WTC11 (cell line): ENCODE data around the gene PDCD1LG2. TPM values are rescaled to one million over a fixed set of nuclear protein-coding genes. Genes with fewer than 3 reads are reported as not detected.
"Not testable (repeated sequence)": the region's sequence is repeated elsewhere in the genome, so short reads cannot be mapped to it uniquely, and the experiment has no call there.

Experiments used
- ATAC-seq: fragments of 200-7000 bp; cut with Tn5 transposase; 2 replicates; pipeline ENCODE4 v1.10.0; 2021; ENCODE audit warnings: mild to moderate bottlenecking, moderate library complexity
- CTCF ChIA-PET: fragments of 300-600 bp; sonication (Branson Sonifier 250); formaldehyde crosslinking; loops from one replicate; lab custom pipeline; 2021; ENCODE audit warnings: antibody characterized with exemption; lab: Charles Lee
- POLR2A ChIA-PET: fragments of 350-600 bp; sonication (Branson Sonifier 250); formaldehyde crosslinking; loops from one replicate; lab custom pipeline; 2021; ENCODE audit warnings: antibody characterized with exemption; lab: Charles Lee
- DNase-seq: peaks from one replicate; pipeline ENCODE4 v3.0.0; 2021; ENCODE audit warnings: low spot score
- H3K27ac Mint-ChIP-seq: 2 replicates; pipeline ENCODE4 v1.8.0; 2021; ENCODE audit warnings: mixed read lengths
- H3K27me3 Mint-ChIP-seq: 2 replicates; pipeline ENCODE4 v1.8.0; 2021; ENCODE audit warnings: low read depth, mild to moderate bottlenecking, moderate library complexity, mixed read lengths
- H3K36me3 Mint-ChIP-seq: 2 replicates; pipeline ENCODE4 v1.8.0; 2021; ENCODE audit warnings: mixed read lengths
- H3K4me1 Mint-ChIP-seq: 2 replicates; pipeline ENCODE4 v1.8.0; 2022; ENCODE audit warnings: mixed read lengths
- H3K4me3 Mint-ChIP-seq: 2 replicates; pipeline ENCODE4 v1.8.0; 2021; ENCODE audit warnings: mild to moderate bottlenecking, moderate library complexity, mixed read lengths
- H3K9me3 Mint-ChIP-seq: 2 replicates; pipeline ENCODE4 v1.8.0; 2021; ENCODE audit warnings: mixed read lengths
- ATF1 ChIP-seq: sonication (generic); formaldehyde crosslinking; IDR thresholded peaks from 2 replicates; pipeline ENCODE4 v1.8.1; 2023; ENCODE audit warnings: mild to moderate bottlenecking, moderate library complexity, missing genetic modification reagents
- EMX1 ChIP-seq: fragments of 250-450 bp; sonication (Bioruptor Pico); IDR thresholded peaks from 2 replicates; pipeline ENCODE4 v1.8.0; 2021; ENCODE audit warnings: mild to moderate bottlenecking
- ESRRA ChIP-seq: sonication (generic); formaldehyde crosslinking; IDR thresholded peaks from 2 replicates; pipeline ENCODE4 v1.8.1; 2022; ENCODE audit warnings: mild to moderate bottlenecking, missing genetic modification reagents, borderline replicate concordance
- ETV6 ChIP-seq: sonication (generic); formaldehyde crosslinking; IDR thresholded peaks from 2 replicates; pipeline ENCODE4 v1.8.1; 2022; ENCODE audit warnings: mild to moderate bottlenecking, missing genetic modification reagents
- FOXK1 ChIP-seq: sonication (generic); formaldehyde crosslinking; IDR thresholded peaks from 2 replicates; pipeline ENCODE4 v1.8.0; 2022; ENCODE audit warnings: mild to moderate bottlenecking, moderate library complexity, missing genetic modification reagents
- FOXP1 ChIP-seq: sonication (generic); formaldehyde crosslinking; IDR thresholded peaks from 2 replicates; pipeline ENCODE4 v1.8.0; 2022; ENCODE audit warnings: missing genetic modification reagents, mild to moderate bottlenecking, moderate library complexity, borderline replicate concordance
- MYBL2 ChIP-seq: sonication (generic); formaldehyde crosslinking; IDR thresholded peaks from 2 replicates; pipeline ENCODE4 v1.8.1; 2023; ENCODE audit warnings: mild to moderate bottlenecking, moderate library complexity, missing genetic modification reagents
- NR3C1 ChIP-seq: sonication (generic); formaldehyde crosslinking; conservative IDR thresholded peaks from 2 replicates; pipeline ENCODE4 v1.8.1; 2023; ENCODE audit warnings: low read depth, mild to moderate bottlenecking, missing genetic modification reagents
- OVOL2 ChIP-seq: fragments of 250-450 bp; sonication (Bioruptor Pico); IDR thresholded peaks from 2 replicates; pipeline ENCODE4 v1.9.0; 2021; ENCODE audit warnings: mild to moderate bottlenecking, borderline replicate concordance
- SP1 ChIP-seq: sonication (generic); formaldehyde crosslinking; conservative IDR thresholded peaks from 2 replicates; pipeline ENCODE4 v1.8.1; 2022; ENCODE audit warnings: missing genetic modification reagents
- TCF7 ChIP-seq: sonication (generic); formaldehyde crosslinking; IDR thresholded peaks from 2 replicates; pipeline ENCODE4 v1.8.0; 2022; ENCODE audit warnings: mild to moderate bottlenecking, low read depth, missing genetic modification reagents, moderate library complexity
- ZNF138 ChIP-seq: sonication (generic); formaldehyde crosslinking; conservative IDR thresholded peaks from 2 replicates; pipeline ENCODE4 v1.8.1; 2022; ENCODE audit warnings: mild to moderate bottlenecking, moderate library complexity, missing genetic modification reagents
- ZNF219 ChIP-seq: sonication (generic); formaldehyde crosslinking; IDR thresholded peaks from 2 replicates; pipeline ENCODE4 v1.8.0; 2023; ENCODE audit warnings: missing genetic modification reagents, mild to moderate bottlenecking, borderline replicate concordance
- ZNF396 ChIP-seq: fragments of 250-450 bp; sonication (Bioruptor Pico); IDR thresholded peaks from 2 replicates; pipeline ENCODE4 v1.8.0; 2021; ENCODE audit warnings: mild to moderate bottlenecking, moderate library complexity, borderline replicate concordance
- total RNA-seq: library from RNA; stranded (reverse); gene quantifications from 3 replicates; pipeline ENCODE4 v1.2.3, GENCODE V29; 2021
- TF ChIP-seq, protein P1 (sequence below): sonication (generic); formaldehyde crosslinking; conservative IDR thresholded peaks from 2 replicates; pipeline ENCODE4 v1.8.1; 2022; ENCODE audit warnings: mild to moderate bottlenecking, missing genetic modification reagents
- TF ChIP-seq, protein P2 (sequence below): sonication (generic); formaldehyde crosslinking; IDR thresholded peaks from 2 replicates; pipeline ENCODE4 v1.8.1; 2022; ENCODE audit warnings: low read depth, mild to moderate bottlenecking, moderate library complexity, missing genetic modification reagents, borderline replicate concordance
- TF ChIP-seq, protein P3 (sequence below): sonication (generic); formaldehyde crosslinking; IDR thresholded peaks from 2 replicates; pipeline ENCODE4 v1.8.0; 2022; ENCODE audit warnings: mild to moderate bottlenecking, missing genetic modification reagents
- TF ChIP-seq, protein P4 (sequence below): fragments of 250-450 bp; sonication (Bioruptor Pico); conservative IDR thresholded peaks from 2 replicates; pipeline ENCODE4 v1.9.0; 2021; ENCODE audit warnings: mild to moderate bottlenecking
- TF ChIP-seq, protein P5 (sequence below): sonication (generic); formaldehyde crosslinking; IDR thresholded peaks from 2 replicates; pipeline ENCODE4 v1.8.0; 2022; ENCODE audit warnings: mild to moderate bottlenecking, missing genetic modification reagents
- TF ChIP-seq, protein P6 (sequence below): sonication (generic); formaldehyde crosslinking; IDR thresholded peaks from 2 replicates; pipeline ENCODE4 v1.8.0; 2022; ENCODE audit warnings: mild to moderate bottlenecking, missing genetic modification reagents
- TF ChIP-seq, protein P7 (sequence below): sonication (generic); formaldehyde crosslinking; IDR thresholded peaks from 2 replicates; pipeline ENCODE4 v1.8.0; 2023; ENCODE audit warnings: missing genetic modification reagents

PDCD1LG2 gene
- total RNA-seq, 1 experiment from 2014 or later = not detected

DNA sequence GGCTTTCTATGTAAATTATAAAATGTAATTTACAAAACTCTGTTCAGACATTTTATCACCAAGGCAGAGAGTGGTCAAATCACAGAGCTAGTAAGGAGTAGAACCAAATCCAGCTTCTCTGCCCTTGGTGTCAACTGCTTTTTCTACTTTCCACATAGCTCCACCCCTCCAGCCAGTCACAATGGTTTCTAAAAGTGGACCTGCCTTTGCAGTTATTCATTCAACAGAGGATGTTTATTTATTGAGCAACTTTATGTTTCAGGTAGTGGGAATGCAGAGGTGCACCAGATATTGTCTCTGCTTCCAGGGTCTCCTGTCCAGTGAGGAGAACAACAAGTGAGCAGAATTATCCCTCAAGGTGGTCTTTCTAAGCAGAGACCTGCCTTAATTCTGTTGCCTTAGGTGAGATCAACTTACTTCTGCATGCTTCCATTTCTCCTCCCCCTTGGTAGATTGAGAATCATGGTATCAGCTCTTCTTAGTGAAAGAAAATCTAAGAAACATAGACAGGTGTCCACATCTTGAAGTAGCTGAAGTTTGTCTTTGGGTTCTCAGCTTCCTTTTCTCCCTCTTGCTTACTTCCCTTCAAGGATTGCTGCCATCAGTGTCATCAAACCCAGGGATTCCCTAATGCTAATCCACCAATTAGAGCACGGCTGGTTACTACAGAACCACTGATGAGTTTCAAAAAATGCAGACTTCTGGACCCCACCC is 17.2 kb upstream of the PDCD1LG2 start:
- Mint-ChIP-seq H3K9me3 (peaks cover 4% of the 10 kb centered on the region), H3K27ac (no peak overlapping the region), H3K27me3 (no peaks in the 10 kb centered on the region), H3K4me3 (no peak overlapping the region), H3K36me3 (no peaks in the 10 kb centered on the region), H3K4me1 (peaks cover 14% of the 10 kb centered on the region)
- POLR2A ChIA-PET = no interaction called here
- TF ChIP-seq FOXK1 (CRISPR knock-in tag) (no peak), EMX1 (no peak)
- CTCF ChIA-PET = interaction anchor here (0.6 kb wide), 1 partner anchor 9 kb away, joined by 3 read pairs; no protein-coding TSS in a partner anchor
- DNase-seq = no peak
- no peak for ATAC-seq

DNA sequence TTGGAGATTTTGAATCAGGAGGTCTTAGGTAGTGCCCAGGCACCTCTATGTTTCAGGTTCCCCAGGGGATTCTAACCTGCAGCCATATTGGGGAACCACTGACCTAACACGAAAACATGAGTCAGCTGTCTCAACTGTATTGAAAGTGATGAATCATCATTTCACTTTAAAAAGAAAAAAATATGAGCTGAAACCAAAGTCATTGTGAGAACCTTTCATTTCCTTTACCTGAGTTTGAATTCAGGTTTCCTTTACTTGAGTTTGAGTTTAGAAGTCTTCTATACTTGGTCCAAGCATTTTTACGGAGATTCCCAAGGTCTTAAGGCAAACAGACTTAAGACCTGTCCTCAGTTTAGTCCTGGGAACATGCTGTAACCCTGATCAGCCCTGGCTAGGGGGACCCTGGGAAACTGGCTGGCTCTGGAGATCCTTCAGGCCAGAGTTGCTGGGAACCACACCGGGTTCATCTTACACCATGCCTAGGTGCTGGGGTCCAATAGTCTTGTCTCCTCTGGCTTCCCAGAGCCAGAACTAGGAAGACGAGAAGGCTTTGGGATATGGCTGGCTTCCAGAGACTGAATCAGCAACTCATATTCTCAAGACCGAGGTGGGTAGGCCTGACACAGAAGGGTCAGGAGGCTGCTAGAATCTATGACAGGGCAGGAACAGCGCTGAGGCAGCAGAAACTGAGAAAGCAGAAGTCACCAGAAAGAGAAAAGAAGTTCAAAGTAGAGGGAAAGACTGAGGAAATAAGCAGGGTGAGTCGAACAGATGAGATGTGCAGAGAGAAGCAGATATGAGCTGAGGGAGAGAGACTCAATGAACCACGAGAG is 16.4 kb upstream of the PDCD1LG2 start:
- TF ChIP-seq ATF1 (CRISPR knock-in tag) = no peak
- no peak for TF ChIP-seq ESRRA
- TF ChIP-seq, protein P1, sequence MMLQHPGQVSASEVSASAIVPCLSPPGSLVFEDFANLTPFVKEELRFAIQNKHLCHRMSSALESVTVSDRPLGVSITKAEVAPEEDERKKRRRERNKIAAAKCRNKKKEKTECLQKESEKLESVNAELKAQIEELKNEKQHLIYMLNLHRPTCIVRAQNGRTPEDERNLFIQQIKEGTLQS (CRISPR knock-in tag) = no peak
- TF ChIP-seq SP1 (CRISPR knock-in tag) = no peak
- TF ChIP-seq, protein P2, sequence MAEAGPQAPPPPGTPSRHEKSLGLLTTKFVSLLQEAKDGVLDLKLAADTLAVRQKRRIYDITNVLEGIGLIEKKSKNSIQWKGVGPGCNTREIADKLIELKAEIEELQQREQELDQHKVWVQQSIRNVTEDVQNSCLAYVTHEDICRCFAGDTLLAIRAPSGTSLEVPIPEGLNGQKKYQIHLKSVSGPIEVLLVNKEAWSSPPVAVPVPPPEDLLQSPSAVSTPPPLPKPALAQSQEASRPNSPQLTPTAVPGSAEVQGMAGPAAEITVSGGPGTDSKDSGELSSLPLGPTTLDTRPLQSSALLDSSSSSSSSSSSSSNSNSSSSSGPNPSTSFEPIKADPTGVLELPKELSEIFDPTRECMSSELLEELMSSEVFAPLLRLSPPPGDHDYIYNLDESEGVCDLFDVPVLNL (CRISPR knock-in tag) = no peak
- TF ChIP-seq, protein P3, sequence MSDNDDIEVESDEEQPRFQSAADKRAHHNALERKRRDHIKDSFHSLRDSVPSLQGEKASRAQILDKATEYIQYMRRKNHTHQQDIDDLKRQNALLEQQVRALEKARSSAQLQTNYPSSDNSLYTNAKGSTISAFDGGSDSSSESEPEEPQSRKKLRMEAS (CRISPR knock-in tag) = no peak
- TF ChIP-seq MYBL2 (CRISPR knock-in tag) = no peak
- TF ChIP-seq OVOL2 (CRISPR knock-in tag) = no peak
- TF ChIP-seq, protein P4, sequence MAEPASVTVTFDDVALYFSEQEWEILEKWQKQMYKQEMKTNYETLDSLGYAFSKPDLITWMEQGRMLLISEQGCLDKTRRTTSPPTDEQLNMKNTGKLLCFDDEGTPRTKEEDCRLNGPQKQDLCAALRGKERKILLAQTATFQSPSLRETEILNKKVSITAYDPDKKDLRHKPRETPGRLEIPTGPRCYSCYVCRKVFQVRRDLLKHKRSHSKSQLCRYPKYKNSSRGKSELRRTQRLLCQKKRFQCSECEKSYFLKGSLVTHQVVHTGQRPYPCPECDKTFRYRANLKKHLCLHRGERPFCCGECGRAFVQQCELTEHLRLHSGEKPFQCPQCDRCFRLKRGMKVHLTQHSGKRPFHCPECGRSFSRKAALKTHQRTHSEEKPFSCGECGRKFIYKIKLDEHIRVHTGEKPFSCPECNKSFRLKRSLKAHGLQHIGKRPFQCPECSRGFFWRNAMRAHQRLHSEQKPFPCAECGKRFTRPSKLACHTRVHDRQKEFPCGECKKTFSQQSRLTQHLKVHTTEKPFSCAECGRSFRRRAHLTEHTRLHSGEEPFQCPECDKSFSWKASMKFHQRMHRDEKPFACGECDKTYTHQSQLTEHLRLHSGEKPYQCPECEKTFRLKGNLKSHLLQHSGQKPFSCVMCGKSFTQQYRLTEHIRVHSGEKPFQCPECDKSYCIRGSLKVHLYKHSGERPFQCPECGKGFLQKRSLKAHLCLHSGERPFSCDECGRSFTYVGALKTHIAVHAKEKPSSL = no peak
- TF ChIP-seq, protein P5, sequence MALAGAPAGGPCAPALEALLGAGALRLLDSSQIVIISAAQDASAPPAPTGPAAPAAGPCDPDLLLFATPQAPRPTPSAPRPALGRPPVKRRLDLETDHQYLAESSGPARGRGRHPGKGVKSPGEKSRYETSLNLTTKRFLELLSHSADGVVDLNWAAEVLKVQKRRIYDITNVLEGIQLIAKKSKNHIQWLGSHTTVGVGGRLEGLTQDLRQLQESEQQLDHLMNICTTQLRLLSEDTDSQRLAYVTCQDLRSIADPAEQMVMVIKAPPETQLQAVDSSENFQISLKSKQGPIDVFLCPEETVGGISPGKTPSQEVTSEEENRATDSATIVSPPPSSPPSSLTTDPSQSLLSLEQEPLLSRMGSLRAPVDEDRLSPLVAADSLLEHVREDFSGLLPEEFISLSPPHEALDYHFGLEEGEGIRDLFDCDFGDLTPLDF (CRISPR knock-in tag) = no peak
- TF ChIP-seq, protein P6, sequence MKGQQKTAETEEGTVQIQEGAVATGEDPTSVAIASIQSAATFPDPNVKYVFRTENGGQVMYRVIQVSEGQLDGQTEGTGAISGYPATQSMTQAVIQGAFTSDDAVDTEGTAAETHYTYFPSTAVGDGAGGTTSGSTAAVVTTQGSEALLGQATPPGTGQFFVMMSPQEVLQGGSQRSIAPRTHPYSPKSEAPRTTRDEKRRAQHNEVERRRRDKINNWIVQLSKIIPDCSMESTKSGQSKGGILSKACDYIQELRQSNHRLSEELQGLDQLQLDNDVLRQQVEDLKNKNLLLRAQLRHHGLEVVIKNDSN = no peak
- TF ChIP-seq, protein P7, sequence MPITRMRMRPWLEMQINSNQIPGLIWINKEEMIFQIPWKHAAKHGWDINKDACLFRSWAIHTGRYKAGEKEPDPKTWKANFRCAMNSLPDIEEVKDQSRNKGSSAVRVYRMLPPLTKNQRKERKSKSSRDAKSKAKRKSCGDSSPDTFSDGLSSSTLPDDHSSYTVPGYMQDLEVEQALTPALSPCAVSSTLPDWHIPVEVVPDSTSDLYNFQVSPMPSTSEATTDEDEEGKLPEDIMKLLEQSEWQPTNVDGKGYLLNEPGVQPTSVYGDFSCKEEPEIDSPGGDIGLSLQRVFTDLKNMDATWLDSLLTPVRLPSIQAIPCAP (CRISPR knock-in tag) = no peak
- TF ChIP-seq ZNF138 (CRISPR knock-in tag) = no peak
- no peak for TF ChIP-seq ZNF219 (CRISPR knock-in tag)
- no peak for TF ChIP-seq ZNF396
- no peak for TF ChIP-seq TCF7 (CRISPR knock-in tag)
- no peak for TF ChIP-seq NR3C1
- no peak for TF ChIP-seq FOXP1 (CRISPR knock-in tag)
- no peak for TF ChIP-seq ETV6
- ChIA-PET POLR2A (no interaction called here), CTCF (no interaction called here)
- ATAC-seq (no peak), DNase-seq (no peak)
- no peaks in the 10 kb centered on the region for H3K27me3 Mint-ChIP-seq
- peaks cover 4% of the 10 kb centered on the region for H3K9me3 Mint-ChIP-seq
- H3K4me1 Mint-ChIP-seq = peaks cover 11% of the 10 kb centered on the region
- no peaks in the 10 kb centered on the region for H3K36me3 Mint-ChIP-seq
- no peak overlapping the region for H3K27ac Mint-ChIP-seq
- no peak overlapping the region for H3K4me3 Mint-ChIP-seq

DNA sequence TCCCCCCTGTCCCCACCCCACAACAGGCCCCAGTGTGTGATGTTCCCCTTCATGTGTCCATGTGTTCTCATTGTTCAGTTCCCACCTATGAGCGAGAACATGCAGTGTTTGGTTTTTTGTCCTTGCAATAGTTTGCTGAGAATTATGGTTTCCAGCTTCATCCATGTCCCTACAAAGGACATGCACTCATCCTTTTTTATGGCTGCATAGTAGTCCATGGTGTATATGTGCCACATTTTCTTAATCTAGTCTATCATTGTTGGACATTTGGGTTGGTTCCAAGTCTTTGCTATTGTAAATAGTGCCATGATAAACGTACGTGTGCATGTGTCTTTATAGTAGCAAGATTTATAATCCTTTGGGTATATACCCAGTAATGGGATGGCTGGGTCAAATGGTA is 15.6 kb upstream of the PDCD1LG2 start:
- not testable (repeated sequence) for H3K27me3 Mint-ChIP-seq, H3K4me3 Mint-ChIP-seq, H3K9me3 Mint-ChIP-seq, H3K36me3 Mint-ChIP-seq, ATAC-seq, H3K4me1 Mint-ChIP-seq, DNase-seq, H3K27ac Mint-ChIP-seq
- ChIA-PET POLR2A (interaction anchor here (0.6 kb wide), 1 partner anchor 292 kb away, joined by 3 read pairs; no protein-coding TSS in a partner anchor), CTCF (interaction anchor here (0.6 kb wide), 1 partner anchor 754 kb away, joined by 3 read pairs; no protein-coding TSS in a partner anchor)
